HG02870 (cell line): ENCODE data around the gene ITCH.
"Not testable (repeated sequence)": the region's sequence is repeated elsewhere in the genome, so short reads cannot be mapped to it uniquely, and the experiment has no call there.

Experiments
- ATAC-seq: cut with Tn5 transposase; IDR thresholded peaks from one replicate; pipeline ENCODE4 v1.9.1; 2021; ENCODE audit warnings: mild to moderate bottlenecking, moderate library complexity; ENCODE audit not compliant: unreplicated experiment

The ITCH gene

DNA sequence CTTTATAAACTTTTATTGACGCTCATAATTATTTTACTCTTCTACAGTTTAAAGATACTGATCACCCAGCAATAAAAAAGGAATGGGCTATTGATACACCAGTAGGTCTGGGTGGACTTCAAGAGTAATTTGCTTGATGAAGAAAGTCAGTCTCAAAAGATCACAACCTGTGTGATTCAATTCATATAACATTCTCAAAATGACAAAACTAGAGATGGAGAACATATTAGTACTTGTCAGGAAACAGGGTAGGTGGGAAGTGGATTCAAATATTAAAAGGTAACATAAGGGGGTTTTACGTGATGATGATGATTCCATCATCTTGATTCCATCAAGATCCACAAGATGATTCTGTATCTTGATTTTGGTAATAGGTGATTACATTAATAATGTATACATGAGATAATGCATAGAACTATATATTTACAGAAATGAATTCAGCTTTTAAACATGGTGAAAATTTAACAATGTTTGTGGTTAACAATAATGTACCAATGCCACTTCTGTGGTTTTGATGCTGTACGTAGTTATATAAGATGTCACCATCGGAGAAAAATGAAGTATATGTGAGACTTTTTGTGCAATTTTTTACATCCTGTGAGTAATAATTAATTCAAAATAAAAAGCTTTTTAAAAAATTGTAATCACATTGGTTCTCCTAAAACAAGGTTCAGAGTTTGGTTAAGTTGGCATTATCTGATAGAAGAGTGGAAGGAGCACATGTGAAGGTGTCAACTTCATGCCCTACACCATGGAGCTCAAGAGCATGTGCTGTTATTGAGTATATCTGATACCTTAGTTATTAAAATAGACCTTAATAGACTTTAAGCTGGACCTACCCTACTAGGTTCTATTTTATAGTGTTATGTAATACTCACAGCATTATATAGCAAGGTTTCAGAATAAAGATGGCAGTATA, 86.9 kb downstream of the ITCH start:
- ATAC-seq = no peak

DNA sequence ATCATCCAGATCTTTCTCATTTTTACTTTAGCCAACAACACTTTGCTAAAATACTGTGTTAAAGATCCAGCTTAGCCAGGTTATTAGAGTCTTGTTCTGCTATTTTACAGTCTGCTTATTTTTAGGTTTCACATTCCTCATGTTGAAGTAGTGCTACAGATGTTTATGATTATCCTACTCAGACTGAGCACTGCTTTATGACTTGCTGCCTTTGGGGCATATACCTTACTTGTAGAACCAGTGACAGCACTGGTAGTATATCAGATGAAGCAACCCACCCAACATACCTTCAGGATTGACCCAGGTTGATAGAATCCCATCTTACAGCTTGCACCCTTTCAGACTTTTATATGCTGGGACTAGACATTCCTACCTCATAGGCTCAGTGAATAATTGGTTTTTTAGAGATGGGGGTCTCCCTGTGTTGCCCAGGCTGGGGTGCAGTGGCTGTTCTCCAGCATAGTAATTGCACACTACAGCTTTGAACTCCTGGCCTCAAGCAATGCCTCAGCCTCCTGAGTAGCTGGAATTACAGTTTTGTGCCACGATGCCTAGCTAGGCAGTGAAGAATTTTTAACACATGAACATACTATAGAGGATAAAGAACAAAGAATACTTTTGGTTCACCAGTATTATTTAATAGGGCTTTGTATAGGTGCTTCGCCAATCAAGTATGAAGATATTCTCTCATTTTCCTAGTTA, 89.4 kb downstream of the ITCH start:
- no peak for ATAC-seq

DNA sequence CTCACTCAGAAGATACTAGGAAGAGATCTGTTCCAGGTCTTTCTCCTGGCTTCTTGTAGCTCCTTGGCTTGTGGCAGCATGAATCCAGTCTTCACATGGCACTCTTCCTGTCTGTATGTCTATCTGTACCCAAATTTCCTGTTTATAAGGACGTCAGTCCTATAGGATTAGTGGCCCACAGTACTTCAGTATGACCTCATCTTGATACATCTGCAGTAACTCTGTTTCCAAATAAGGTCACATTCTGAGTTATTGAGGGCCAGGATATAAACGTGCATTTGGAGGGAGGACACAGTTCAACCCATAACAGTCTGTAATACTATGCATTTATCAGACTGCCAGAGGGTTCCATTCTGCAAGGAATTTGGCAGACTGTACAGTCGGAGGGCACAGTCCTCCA, 95.6 kb downstream of the ITCH start:
- no peak for ATAC-seq

DNA sequence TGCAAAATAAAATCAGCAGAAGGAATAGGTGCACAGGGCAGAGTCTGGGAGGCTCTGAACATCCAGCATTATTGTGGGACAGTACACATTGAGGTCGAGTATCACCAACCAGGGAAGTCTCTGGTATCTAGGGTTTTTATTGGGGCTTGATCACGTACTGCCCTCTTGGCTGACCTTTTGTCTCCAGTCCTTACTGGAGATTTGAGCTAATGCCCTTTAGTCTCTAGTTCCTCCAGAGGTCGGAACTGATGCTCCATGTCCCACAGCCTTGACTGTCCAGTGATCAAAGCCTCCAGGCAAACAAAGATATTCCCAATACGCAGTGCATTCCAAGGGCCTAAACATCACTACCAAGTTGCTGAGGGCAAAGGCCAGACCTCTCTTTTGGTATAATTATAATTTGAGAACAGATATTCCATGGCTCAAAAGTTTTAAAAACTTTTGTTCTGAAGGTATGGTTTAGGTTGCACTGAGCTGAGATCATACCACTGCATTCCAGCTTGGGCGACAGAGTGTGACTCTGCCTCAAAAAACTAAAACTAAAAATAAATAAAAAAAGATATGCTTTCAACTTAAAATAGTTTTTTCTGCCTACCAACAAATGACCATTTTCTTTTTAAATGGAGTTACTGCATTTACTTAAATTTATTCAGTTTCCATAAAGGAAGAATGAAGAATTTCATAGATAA, 96.3 kb downstream of the ITCH start:
- no peak for ATAC-seq

DNA sequence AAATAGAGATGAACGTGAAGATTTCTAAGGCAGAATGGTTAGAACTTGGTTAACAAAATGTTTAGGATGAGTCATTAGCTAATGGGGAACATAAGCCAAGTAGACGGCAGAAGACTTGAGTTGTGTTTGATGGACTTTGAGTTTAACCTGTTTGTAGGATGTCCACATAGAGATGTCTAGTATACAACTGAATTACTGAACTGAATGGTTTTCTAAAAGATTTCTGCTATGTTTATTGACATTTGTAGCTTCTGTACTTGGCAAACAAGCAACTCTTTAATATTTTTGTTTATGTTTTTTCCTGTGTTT, 98.7 kb downstream of the ITCH start:
- ATAC-seq = no peak

DNA sequence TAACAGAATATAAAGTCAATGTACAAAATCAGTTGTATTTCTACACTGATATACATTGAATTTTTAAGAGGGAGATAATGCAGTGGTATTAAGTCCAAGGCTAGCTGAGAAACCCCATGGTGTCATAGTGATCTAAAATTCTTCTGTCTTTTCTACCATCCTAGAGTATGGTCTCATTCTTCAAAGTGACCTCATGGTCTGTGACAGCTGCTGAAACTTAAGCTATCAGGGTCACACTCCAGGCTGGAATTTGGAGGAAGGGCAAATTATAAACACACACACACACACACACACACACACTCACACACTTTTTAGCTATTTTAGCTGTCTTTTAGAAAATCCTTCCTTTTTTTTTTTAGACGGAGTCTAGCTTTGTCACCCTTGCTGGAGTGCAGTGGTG, 105.9 kb downstream of the ITCH start:
- no peak for ATAC-seq

DNA sequence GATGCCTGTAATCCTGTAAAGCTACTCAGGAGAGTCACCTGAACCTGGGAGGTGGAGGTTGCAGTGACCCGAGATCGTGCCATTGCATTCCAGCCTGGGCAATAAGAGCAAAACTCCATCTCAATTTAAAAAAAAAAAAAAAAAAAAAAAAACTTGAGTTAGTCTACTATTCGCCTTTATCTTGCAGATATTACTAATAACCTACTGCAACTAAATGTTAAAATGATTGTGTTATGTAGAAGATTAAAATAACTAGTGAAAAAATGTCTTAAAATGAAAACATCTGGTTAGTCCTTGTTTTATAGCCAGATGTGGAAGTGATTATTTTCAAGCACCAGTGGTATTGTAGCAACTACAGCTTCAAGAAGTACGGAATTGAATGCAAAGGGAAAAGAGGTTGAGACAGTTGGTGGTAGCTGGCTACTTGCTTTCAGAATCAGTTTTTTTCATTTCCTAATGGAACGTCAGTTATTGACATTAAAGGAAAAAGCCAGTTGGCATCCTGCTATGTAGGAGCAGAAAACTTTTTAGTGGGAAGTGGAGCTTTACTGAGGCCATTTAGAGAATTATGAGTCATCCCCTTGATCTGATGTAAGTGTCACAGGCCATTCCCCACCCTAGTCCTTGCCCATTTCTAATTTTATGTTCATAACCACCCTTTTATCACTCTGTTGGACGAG, 109.3 kb downstream of the ITCH start:
- ATAC-seq = no peak

DNA sequence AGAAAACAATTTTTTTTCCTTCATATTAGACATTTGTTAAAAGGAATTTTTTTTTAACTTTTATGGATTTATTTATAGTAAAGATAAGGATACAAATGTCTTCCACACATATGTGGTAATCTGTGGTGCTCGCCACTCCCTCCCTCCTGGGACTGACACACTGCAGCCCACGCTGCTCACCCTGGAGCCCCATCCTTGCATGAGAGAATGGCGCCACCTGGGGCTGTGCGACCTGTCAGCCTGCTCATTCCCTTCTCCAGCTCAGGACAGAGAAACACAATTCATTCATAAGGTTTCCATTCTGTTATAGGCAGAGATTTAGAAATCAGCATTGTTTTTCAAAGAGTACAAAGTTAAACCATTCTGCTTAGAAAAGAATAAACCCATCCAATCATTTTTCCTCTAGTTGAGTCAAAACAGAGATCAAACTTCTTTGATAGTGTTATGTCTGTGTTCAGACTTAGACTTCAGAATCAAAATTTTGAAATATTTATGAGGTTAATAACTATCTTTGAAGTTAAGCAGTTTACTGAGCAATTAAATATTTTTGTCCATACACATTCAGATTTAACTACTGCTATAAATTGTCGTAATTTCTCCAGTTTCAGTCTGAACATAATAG, 110.3 kb downstream of the ITCH start:
- ATAC-seq = no peak

DNA sequence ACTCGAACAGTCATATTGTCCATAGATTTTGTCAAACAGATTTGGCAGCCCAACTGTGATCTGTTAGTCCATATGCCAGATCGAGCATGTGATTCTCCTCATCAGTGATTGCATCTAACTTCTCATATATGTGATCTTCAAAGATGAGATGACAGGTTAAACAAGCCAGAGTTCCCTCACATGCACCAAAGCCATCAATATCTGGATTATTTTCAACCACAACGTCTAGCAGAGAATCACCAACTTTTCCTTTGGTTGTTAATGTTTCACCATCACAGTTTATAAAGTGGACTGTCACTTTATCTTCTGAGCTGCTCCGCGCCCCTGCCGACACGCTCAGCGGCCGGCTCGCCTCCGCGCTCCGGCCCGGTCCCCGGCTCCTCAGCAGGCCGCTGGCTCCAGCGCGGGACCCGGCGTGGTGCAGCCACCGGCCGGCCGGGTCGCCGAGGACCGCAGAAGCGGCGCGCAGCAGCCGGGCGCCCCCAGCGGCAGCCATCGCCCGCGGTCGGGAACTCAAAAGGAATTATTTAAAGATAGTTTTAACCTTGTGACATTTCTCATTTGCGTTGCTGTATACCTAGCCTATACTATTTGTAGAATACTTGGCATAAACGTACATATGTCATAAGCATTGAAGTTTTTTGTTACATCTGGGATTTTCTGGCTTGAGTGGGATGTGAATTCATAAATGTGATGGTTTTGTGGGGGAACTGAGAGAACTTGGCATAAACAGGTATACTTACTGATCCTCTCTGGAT, 113.1 kb downstream of the ITCH start:
- no peak for ATAC-seq

DNA sequence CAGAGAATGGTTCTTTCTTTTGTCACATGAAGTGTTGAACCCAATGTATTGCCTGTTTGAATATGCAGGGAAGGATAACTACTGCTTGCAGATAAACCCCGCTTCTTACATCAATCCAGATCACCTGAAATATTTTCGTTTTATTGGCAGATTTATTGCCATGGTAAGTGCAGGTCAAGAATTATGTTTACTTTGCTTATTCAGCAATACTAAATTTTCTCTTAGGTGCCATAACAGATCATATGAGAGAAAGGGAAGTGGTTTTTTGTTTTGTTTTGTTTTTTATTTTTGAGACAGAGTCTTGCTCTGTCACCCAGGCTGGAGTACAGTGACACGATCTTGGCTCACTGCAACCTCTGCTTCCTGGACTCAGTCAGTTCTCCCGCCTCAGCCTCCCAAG, 116.6 kb downstream of the ITCH start:
- no peak for ATAC-seq

DNA sequence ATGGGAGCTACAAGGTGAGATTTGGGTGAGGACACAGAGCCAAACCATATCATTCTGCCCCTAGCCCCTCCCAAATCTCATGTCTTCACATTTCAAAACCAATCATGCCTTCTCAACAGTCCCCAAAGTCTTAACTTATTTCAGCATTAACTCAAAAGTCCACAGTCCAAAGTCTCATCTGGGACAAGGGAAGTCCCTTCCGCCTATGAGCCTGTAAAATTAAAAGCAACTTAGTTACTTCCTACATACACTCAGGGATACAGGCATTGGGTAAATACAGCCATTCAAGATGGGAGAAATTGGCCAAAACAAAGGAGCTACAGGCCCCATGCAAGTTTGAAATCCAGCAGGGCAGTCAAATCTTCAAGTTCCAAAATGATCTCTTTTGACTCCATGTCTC, 119.1 kb downstream of the ITCH start:
- not testable (repeated sequence) for ATAC-seq

DNA sequence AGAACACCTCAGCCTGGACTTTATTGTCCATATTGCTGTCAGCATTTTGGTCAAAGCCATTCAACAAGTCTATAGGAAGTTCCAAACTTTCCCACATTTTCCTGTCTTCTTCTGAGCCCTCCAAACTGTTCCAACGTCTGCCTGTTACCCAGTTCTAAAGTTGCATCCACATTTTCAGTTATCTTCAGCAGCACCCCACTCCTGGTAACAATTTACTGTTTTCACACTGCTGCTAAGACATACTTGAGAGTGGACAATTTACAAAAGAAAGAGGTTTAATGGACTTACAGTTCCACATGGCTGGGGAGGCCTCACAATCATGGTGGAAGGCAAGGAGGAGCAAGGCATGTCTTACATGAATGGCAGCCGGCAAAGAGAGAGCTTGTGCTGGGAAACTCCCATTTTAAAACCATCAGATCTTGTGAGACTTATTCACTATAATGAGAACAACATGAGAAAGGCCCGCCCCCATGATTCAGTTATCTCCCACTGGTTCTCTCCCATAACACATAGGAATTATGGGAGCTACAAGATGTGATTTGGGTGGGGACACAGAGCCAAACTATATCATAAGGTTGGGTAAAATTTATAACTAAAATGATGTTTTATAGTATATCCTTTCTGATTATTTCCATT, 120.6 kb downstream of the ITCH start:
- ATAC-seq = not testable (repeated sequence)

DNA sequence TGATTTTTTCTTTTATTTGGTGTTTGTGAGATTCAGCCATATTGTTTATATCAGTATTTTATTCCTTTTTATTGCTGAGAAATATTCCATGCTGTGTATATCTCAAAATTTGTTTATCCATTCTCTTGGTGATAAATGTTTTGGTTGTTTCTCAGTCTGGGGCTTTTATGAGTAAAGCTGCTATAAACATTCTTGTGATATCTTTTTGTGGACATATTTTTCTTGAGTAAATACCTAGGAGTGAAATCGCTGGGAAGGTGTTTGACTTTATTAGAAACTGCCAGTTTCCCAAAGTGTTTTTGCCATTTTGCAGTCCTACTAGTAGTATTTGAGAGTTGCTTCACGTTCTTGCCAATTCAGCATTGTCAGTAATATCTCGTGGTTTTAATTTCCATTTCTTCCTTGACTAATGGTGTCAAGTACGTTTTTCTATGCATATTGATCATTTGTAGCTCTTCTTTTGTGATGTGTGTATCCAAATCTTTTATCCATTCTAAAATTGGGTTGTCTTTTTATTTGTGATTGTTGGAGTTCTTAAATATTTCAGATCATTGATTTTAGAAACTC, 122.1 kb downstream of the ITCH start:
- no peak for ATAC-seq

DNA sequence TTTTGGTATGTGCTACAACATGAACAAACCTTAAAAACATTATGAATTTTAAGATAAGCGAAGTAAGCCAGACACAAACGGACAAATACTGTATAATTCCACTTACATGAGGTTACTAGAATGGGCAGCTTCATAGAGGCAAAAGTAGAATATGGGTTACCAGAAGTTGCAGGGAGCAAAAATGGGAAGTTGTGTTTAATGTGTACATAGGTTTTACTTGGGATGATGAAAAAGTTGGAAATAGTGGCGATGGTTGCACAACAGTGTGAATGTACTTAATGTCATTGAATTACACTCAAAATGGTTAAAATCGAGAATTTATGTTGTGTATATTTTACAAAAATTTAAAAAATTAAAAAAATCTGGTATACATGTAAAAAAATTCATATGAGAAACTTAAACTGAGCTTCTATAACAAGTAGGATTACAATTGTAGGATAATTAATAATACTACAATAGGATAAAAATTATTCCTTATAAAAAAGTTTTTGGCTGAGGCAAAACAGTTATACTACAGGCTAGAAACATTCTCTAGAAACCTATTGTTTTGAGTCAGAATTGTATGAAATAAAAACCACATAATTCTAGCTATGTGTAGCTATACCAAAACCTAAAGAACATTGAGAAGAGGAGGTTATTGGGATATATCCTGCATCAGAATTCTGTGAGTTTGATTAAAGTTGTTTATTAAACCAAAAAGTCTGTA, 128.3 kb downstream of the ITCH start:
- ATAC-seq = no peak

DNA sequence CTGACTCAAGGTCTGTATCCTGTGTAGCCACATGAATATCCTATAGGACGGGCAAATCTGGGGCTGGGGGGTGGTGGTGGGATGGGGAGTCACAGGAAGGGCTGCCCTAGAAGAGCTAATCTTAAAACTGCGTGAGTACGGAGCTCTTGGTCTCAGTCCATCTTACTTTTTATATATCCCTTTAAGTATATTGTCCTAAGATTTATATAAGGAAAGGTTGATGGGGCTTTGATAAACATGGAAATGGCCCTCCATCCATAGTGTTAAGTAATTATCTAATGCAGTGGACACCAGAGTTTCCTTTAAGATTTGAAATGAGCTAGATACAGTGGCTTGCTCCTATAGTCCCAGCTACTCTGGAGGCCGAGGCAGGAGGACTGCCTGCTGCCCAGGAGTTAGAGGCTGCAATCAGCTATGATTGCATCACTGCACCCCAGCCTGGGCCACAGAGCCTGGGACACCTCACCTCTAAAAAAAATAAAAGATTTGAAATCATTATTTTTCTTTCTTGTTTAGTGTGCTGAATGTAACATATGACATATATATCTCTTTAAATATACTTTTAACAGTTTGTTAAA, 128.9 kb downstream of the ITCH start:
- no peak for ATAC-seq

DNA sequence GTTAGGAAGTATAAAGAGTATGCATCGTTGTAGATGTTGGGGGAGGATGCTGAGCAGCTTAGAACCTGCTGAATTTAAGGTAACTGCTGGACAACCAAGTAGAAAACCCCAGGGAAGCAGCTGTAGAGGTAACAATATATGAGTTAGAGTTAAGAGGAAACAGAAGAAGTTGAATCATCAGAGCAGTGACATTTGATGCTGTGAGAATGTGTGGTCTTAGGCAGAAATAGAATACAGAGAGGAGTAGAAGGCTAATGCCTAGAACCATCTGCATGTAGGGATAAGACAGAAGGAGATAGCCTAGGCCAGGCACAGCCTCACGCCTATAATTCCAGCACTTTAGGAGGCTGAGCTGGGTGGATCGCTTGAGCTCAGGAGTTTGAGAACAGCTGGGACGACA, 130.6 kb downstream of the ITCH start:
- no peak for ATAC-seq

DNA sequence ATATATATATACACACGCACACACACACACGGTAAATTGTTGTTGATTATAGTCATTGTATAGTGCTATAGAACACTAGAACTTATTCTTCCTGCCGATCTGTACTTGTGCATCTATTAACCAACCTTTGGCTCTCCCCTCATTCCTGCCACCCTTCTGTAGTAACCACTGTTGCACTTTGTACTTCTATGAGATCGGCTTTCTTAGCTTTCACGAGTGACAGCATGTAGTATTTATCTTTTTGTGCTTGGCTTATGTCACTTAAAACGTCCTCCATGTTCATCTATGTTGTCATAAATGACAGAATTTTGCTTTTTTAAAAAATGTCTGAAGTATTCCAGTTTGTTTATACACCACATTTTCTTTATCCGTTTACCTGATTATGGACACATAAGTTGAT, 132.2 kb downstream of the ITCH start:
- no peak for ATAC-seq

DNA sequence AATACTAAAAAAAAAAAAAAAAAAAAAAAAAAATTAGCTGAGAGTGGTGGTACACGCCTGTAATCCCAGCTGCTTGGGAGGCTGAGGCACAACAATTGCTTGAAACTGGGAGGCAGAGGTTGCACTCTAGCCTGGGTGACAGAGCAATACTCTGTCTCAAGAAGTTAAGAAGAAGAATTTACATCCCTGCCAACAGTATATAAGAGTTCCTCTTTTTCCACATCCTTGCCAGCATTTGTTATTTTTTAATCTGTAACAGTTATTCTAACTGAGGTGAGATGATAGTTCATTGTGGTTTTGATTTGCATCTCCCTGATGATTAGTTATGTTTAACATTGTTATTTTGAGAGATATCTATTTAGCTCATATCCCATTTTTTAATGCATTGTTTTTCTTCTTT, 132.8 kb downstream of the ITCH start:
- ATAC-seq = no peak
